Measurements from ENCODE around the gene KLF1. TPM values are rescaled to one million over a fixed set of nuclear protein-coding genes. Genes with fewer than 3 reads are reported as not detected.

The KLF1 gene
- total RNA-seq, 1 experiment from 2014 or later, result not detected

DNA sequence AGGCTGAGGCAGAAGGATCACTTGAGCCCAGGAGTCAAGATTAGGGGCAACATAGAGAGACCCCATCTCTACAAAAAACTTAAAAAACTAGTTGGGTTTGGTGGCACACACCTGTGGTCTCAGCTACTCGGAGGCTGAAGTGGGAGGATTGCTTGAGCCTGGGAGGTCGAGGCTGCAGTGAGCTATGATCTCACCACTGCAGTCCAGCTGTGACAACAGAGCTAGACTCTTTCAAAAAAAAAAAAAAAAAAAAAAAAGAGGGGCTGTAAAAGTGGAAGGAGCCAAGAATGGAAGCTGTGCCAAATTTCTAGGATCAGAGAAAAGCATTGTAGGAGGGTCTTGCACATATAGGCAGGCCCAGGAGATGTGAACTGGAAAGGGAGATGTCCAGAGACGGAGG lies 15.3 kb downstream of the KLF1 start:
- Histone ChIP-seq H4K20me1 (ENCODE audit: insufficient read depth) (no peaks in the 10 kb centered on the region), H3K4me3 (replicated peaks in 1 of 2; ENCODE audit: low read depth in 1 of 2, low read length in 2 of 2) (no peak overlapping the region), H3K4me1 (ENCODE audit: control insufficient read depth in 1 of 2, insufficient read depth in 2 of 2, low read length in 2 of 2) (peaks cover 0 to under 1% of the 10 kb centered on the region in 2 experiments; a peak in 2 of 4 replicates), H3K4me2 (ENCODE audit: low read length) (no peak overlapping the region), H3K79me2 (ENCODE audit: insufficient read depth, low read length) (no peaks in the 10 kb centered on the region), H3K9me3 (ENCODE audit: control insufficient read depth in 1 of 2, insufficient read depth in 1 of 2, low read depth in 1 of 2, low read length in 2 of 2) (no peaks in the 10 kb centered on the region; a peak in 1 of 4 replicates), H3K27ac (ENCODE audit: low read depth, low read length) (no peak overlapping the region), H3K9me2 (ENCODE audit: insufficient read depth) (no peaks in the 10 kb centered on the region), H3K36me3 (ENCODE audit: control insufficient read depth in 1 of 2, insufficient read depth in 2 of 2, low read length in 2 of 2) (peaks cover 0 to 8% of the 10 kb centered on the region in 2 experiments; a peak in 2 of 4 replicates), H3K9ac (ENCODE audit: low read length) (no peak overlapping the region), H2AFZ (ENCODE audit: low read depth, low read length, poor library complexity, severe bottlenecking) (no peak overlapping the region), H3K27me3 (ENCODE audit: insufficient read depth, low read length) (no peaks in the 10 kb centered on the region)
- RAD21 ChIA-PET (ENCODE audit: low non-redundant PET in 1 of 2, low total read pairs in 2 of 2, uncharacterized antibody in 2 of 2, unreplicated experiment in 2 of 2), result no interaction called here
- CTCF ChIA-PET, result interaction anchor here (0.7 kb wide), 1 partner anchor 230 kb away, joined by 3 read pairs; no protein-coding TSS in a partner anchor
- ATAC-seq, result no peak
- TF ChIP-seq, protein P1, sequence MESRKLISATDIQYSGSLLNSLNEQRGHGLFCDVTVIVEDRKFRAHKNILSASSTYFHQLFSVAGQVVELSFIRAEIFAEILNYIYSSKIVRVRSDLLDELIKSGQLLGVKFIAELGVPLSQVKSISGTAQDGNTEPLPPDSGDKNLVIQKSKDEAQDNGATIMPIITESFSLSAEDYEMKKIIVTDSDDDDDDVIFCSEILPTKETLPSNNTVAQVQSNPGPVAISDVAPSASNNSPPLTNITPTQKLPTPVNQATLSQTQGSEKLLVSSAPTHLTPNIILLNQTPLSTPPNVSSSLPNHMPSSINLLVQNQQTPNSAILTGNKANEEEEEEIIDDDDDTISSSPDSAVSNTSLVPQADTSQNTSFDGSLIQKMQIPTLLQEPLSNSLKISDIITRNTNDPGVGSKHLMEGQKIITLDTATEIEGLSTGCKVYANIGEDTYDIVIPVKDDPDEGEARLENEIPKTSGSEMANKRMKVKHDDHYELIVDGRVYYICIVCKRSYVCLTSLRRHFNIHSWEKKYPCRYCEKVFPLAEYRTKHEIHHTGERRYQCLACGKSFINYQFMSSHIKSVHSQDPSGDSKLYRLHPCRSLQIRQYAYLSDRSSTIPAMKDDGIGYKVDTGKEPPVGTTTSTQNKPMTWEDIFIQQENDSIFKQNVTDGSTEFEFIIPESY (IDR thresholded peaks at IDR 0.05; ENCODE audit: extremely low read depth, insufficient replicate concordance, low read length), result no peak
- no peak for TF ChIP-seq ZFX (IDR thresholded peaks at IDR 0.05)
- TF ChIP-seq JUND (IDR thresholded peaks at IDR 0.05), result no peak
- no peak for TF ChIP-seq ZNF274 (IDR thresholded peaks at IDR 0.05; ENCODE audit: low read depth, low read length)
- TF ChIP-seq SP1 (IDR thresholded peaks at IDR 0.05; ENCODE audit: low read depth), result no peak
- no peak for TF ChIP-seq TCF7L2 (IDR thresholded peaks at IDR 0.05; ENCODE audit: borderline replicate concordance, extremely low read depth, insufficient read depth, insufficient read length)
- TF ChIP-seq, protein P2, sequence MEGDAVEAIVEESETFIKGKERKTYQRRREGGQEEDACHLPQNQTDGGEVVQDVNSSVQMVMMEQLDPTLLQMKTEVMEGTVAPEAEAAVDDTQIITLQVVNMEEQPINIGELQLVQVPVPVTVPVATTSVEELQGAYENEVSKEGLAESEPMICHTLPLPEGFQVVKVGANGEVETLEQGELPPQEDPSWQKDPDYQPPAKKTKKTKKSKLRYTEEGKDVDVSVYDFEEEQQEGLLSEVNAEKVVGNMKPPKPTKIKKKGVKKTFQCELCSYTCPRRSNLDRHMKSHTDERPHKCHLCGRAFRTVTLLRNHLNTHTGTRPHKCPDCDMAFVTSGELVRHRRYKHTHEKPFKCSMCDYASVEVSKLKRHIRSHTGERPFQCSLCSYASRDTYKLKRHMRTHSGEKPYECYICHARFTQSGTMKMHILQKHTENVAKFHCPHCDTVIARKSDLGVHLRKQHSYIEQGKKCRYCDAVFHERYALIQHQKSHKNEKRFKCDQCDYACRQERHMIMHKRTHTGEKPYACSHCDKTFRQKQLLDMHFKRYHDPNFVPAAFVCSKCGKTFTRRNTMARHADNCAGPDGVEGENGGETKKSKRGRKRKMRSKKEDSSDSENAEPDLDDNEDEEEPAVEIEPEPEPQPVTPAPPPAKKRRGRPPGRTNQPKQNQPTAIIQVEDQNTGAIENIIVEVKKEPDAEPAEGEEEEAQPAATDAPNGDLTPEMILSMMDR (IDR thresholded peaks at IDR 0.05 in 2 of 3, conservative IDR thresholded peaks at IDR 0.05 in 1 of 3; ENCODE audit: borderline replicate concordance in 1 of 3, insufficient read depth in 1 of 3, low read depth in 2 of 3, low read length in 2 of 3), result no peak
- TF ChIP-seq SRF (IDR thresholded peaks at IDR 0.05; ENCODE audit: low read depth), result no peak
- no peak for DNase-seq (ENCODE audit: low read depth, low spot score)
- BruUV-seq (replicated peaks), result no TSS peak
- POLR2A ChIA-PET, result interaction anchor here (1.1 kb wide), 1 partner anchor 10 kb away, joined by 3 read pairs; the partner anchor contains the start of gene DNASE2
- intact Hi-C loops (cut with micrococcal nuclease), result no loop called here
